Astrocyte of the cerebellum (primary cell): ENCODE measurements around the gene PLXDC2.
A peak's percentile ranks its signal among the peaks of the same experiment; 100 is the strongest.

ENCODE experiments used
- DNase-seq: peaks from one replicate; pipeline ENCODE4 v3.0.0-alpha.2; 2011; ENCODE audit warnings: low read depth
- H3K4me3 ChIP-seq: 2 replicates; pipeline ENCODE4 v1.5.1; 2011; ENCODE audit warnings: mild to moderate bottlenecking, low read depth, low read length, moderate library complexity
- in situ Hi-C: cut with HindIII; loops from 2 replicates; pipeline ENCODE4 v1.10.0; 2017; ENCODE audit warnings: low sequenced_read_pairs
- TF ChIP-seq, protein P1 (sequence below): IDR thresholded peaks from 2 replicates; pipeline ENCODE4 v1.5.1; 2012; ENCODE audit warnings: low read length, low read depth, moderate library complexity, mild to moderate bottlenecking; ENCODE audit errors: missing control alignments

Gene PLXDC2

DNA sequence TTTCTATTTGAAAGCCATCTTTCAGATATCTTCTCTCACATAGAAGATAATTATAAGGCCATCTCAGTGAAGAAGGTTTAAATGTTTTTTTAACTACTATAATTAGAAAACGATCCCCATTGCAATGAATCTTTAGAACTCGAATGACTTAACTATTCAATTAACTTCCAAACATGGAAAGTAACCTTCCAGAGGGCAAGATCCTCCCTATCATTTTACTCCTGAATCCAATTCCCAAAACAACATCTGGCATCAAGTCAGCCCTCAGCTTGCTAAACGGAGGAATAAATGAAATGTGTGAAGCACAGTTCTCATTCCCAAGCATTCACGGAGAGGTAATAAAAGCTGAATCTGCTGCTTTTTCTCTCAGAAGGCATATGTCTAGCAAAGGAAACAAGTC, 293.4 kb downstream of the PLXDC2 start:
- in situ Hi-C loops, result no loop called here
- no peak overlapping the region for H3K4me3 ChIP-seq
- no peak for DNase-seq
- TF ChIP-seq, protein P1, sequence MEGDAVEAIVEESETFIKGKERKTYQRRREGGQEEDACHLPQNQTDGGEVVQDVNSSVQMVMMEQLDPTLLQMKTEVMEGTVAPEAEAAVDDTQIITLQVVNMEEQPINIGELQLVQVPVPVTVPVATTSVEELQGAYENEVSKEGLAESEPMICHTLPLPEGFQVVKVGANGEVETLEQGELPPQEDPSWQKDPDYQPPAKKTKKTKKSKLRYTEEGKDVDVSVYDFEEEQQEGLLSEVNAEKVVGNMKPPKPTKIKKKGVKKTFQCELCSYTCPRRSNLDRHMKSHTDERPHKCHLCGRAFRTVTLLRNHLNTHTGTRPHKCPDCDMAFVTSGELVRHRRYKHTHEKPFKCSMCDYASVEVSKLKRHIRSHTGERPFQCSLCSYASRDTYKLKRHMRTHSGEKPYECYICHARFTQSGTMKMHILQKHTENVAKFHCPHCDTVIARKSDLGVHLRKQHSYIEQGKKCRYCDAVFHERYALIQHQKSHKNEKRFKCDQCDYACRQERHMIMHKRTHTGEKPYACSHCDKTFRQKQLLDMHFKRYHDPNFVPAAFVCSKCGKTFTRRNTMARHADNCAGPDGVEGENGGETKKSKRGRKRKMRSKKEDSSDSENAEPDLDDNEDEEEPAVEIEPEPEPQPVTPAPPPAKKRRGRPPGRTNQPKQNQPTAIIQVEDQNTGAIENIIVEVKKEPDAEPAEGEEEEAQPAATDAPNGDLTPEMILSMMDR, result no peak

DNA sequence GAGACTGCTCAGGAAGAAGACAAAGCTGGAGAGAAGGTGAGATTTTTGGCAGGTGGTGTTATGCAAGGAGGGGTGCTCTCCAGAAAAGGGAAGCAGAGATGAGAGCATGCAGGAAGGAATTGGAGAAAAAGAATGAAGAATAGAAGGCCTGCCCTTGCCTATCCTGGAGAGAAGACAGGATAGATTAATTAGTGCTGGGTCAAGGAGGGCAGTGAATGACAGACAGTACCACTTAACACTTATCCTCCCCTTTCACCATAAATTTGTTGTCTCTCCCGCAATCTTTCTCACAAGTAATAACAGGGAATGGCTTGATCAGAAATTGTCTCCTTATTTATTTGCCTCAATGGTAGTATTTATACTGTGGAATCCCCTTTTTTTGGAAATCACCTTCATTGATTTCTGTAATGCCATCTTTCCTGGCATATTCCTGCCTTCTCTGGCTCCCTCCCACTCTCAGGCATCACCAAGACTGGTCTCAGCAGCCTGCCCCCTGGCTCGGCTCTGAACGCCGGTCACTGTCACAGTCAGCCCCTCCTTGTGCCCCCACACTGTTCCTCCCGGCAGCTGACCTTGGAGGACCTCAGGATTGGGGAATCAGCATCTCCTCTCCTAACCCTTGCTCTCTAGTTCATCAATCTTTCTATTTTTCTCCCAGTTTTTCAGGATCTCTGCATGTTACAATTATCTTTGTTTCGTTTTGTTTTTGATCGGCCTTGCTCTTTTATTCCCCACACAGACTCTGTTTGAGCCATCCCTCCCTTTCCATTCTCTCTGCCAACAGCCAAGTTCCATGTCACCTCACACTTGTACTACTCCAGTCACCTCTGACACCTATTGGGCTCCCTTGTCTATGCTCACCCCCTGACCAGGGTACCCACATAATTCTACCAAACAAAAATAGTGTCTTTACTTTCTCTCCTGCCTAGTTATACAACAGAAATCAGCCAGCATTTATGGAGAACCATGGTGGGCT, 294.2 kb downstream of the PLXDC2 start:
- no peak for DNase-seq
- TF ChIP-seq, protein P1, result no peak
- H3K4me3 ChIP-seq, result peak overlapping the region; percentile 19
- in situ Hi-C loops, result no loop called here

DNA sequence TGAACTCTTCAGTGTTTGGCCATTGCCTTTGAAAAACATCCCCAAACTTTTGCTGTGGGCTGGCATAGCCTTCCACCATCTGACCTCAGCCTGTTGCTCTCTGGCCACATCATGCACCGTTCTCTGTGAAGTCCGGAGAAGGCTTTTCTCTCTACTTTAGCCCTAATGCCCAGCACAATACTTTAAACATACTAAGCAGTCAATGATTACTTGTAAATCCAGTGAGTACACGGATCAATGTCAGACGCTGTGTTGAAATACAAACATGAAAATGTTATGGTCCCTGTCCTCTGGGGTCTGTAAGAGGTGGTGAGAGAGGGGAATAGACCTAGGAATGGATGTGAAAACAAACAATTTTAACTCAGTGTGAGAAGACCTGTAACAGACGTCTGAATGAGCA, 297.9 kb downstream of the PLXDC2 start:
- TF ChIP-seq, protein P1, result no peak
- in situ Hi-C loops, result no loop called here
- no peak for DNase-seq
- H3K4me3 ChIP-seq, result no peak overlapping the region

DNA sequence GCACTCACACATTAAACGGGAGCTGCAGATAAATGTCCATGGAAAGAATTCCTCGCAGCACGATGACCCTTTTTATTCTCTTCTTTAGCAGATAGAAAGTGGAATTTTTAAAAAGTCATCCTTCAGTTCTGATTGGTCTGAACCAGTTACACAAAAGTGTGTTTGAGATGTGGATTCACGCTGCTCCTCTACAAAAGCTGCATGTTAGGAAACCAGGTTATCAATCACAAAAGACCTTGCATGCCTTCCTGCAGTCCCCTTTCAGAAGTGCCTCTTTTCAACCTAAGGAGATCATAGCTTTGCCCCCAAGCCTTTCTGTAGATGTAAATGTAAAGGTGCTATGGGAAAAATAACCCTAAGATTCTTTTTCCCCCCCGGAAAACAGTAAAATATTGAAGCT, 299.7 kb downstream of the PLXDC2 start:
- TF ChIP-seq, protein P1, result no peak
- no peak overlapping the region for H3K4me3 ChIP-seq
- in situ Hi-C loops, result no loop called here
- DNase-seq, result no peak

DNA sequence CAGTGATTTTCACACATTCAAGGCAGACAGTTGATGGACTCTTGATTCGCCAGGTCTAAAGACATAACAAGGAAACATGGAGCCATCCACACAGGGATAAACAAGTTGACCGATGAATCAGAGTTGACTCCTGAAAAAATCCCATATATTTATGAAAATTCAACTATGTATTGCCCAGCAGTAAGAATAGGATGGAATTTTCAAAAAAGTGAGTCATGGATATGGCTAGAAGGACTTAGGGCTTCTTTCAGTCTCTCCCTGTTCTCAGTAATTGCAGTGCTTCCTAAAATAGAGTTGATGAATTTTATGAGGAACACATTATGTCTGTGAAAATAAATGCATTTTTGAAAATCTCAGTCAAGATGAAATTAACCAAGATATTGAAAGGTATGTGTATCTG, 301.2 kb downstream of the PLXDC2 start:
- in situ Hi-C loops, result no loop called here
- DNase-seq, result no peak
- TF ChIP-seq, protein P1, result no peak
- no peak overlapping the region for H3K4me3 ChIP-seq

DNA sequence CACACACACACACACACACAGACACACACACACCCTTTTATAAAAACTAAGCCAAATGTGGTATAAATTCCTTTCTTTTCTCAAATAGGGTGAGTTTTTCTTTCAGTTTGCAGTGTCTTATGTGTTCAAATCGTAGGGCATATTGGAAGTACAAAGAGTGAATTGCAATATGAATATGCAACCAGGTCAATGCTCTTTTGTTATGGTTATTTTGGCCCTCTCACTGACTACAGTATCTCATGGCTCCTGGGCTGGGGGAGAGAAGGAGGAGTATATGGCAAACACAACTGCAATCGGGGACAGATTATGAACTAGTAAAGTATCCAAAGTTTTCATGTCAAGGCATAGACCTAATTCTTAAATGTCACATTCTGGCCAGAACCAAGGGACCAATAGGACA, 301.9 kb downstream of the PLXDC2 start:
- no peak overlapping the region for H3K4me3 ChIP-seq
- in situ Hi-C loops, result no loop called here
- DNase-seq, result no peak
- TF ChIP-seq, protein P1, result no peak
